Mesenchymal stem cell (in vitro differentiated cells and primary cell): ENCODE results near the gene ADAMTSL1.
A peak's percentile ranks its signal among the peaks of the same experiment; 100 is the strongest.

Experiments used
- DNase-seq: peaks from one replicate; pipeline ENCODE4 v3.0.0-alpha.2; 2013
- H2AFZ ChIP-seq: one replicate; pipeline ENCODE4 v1.6.1; 2013; ENCODE audit warnings: low read depth, mild to moderate bottlenecking, control low read depth, inconsistent platforms, low read length, moderate library complexity
- H2AK5ac ChIP-seq: 2 replicates; pipeline ENCODE4 v1.6.1; 2013; ENCODE audit warnings: low read length, moderate library complexity, mild to moderate bottlenecking, inconsistent platforms; ENCODE audit not compliant: severe bottlenecking
- H2BK120ac ChIP-seq: one replicate; pipeline ENCODE4 v1.6.1; 2013; ENCODE audit warnings: low read depth, mild to moderate bottlenecking, inconsistent platforms, low read length, moderate library complexity
- H2BK12ac ChIP-seq, 2 experiments: one replicate each; pipeline ENCODE4 v1.6.1; 2013; ENCODE audit warnings: inconsistent platforms in 2 of 2, low read length in 2 of 2, mild to moderate bottlenecking in 2 of 2, moderate library complexity in 2 of 2, control low read depth in 1 of 2
- H2BK15ac ChIP-seq: one replicate; pipeline ENCODE4 v1.6.1; 2013; ENCODE audit warnings: mild to moderate bottlenecking, low read depth, inconsistent platforms; ENCODE audit not compliant: poor library complexity, severe bottlenecking
- H2BK5ac ChIP-seq: 2 replicates; pipeline ENCODE4 v1.6.1; 2013; ENCODE audit warnings: low read depth, mild to moderate bottlenecking, low read length, control low read depth, inconsistent platforms; ENCODE audit not compliant: poor library complexity, severe bottlenecking
- H3K14ac ChIP-seq, 2 experiments: one replicate each; pipeline ENCODE4 v1.6.1; 2013; ENCODE audit warnings: inconsistent platforms in 2 of 2, low read length in 2 of 2, control low read depth in 1 of 2, mild to moderate bottlenecking in 1 of 2, moderate library complexity in 1 of 2
- H3K18ac ChIP-seq, 2 experiments: one replicate each; pipeline ENCODE4 v1.6.1; 2013; ENCODE audit warnings: inconsistent platforms in 2 of 2, low read length in 2 of 2, control low read depth in 1 of 2, low read depth in 1 of 2, mild to moderate bottlenecking in 1 of 2
- H3K23ac ChIP-seq, 2 experiments: one replicate each; pipeline ENCODE4 v1.6.1; 2013; ENCODE audit warnings: inconsistent platforms in 2 of 2, low read length in 2 of 2, mild to moderate bottlenecking in 2 of 2, moderate library complexity in 2 of 2, control low read depth in 1 of 2
- H3K27ac ChIP-seq: 2 replicates; pipeline ENCODE4 v1.5.1; 2013; ENCODE audit warnings: mild to moderate bottlenecking, moderate library complexity, low read length, control low read depth, inconsistent platforms; ENCODE audit not compliant: poor library complexity, severe bottlenecking
- H3K27me3 ChIP-seq, 2 experiments: 2 replicates each; pipeline versions ENCODE4 v1.6.1 to v1.7.0; 2013; ENCODE audit warnings: low read length in 2 of 2, mild to moderate bottlenecking in 2 of 2, moderate library complexity in 2 of 2, control low read depth in 1 of 2, inconsistent platforms in 1 of 2; ENCODE audit not compliant: control insufficient read depth in 1 of 2, insufficient read depth in 1 of 2
- H3K36me3 ChIP-seq, 2 experiments: 2 replicates each; pipeline versions ENCODE4 v1.6.1 to v1.7.0; 2013; ENCODE audit warnings: low read length in 2 of 2, control low read depth in 1 of 2, inconsistent platforms in 1 of 2, low read depth in 1 of 2, mild to moderate bottlenecking in 1 of 2; ENCODE audit not compliant: insufficient read depth in 2 of 2, control insufficient read depth in 1 of 2
- H3K4ac ChIP-seq, 2 experiments: one replicate each; pipeline ENCODE4 v1.6.1; 2013; ENCODE audit warnings: inconsistent platforms in 2 of 2, low read length in 2 of 2, mild to moderate bottlenecking in 2 of 2, moderate library complexity in 2 of 2, control low read depth in 1 of 2, low read depth in 1 of 2
- H3K4me1 ChIP-seq: 2 replicates; pipeline ENCODE4 v1.6.1; 2013; ENCODE audit warnings: low read depth, low read length, control low read depth; ENCODE audit not compliant: control insufficient read depth, insufficient read depth
- H3K4me2 ChIP-seq: 2 replicates; pipeline ENCODE4 v1.6.1; 2013; ENCODE audit warnings: low read length, mild to moderate bottlenecking, inconsistent platforms; ENCODE audit not compliant: poor library complexity, severe bottlenecking
- H3K4me3 ChIP-seq, 2 experiments: 2 replicates each; pipeline versions ENCODE4 v1.5.1 to v1.7.0; 2013; ENCODE audit warnings: low read length in 2 of 2, mild to moderate bottlenecking in 2 of 2, control low read depth in 1 of 2, low read depth in 1 of 2; ENCODE audit not compliant: insufficient read depth in 1 of 2
- H3K79me1 ChIP-seq: replicated peaks from 2 replicates; pipeline ENCODE4 v1.6.1; 2013; ENCODE audit warnings: mild to moderate bottlenecking, control low read depth, low read length, inconsistent platforms; ENCODE audit not compliant: poor library complexity, severe bottlenecking
- H3K9ac ChIP-seq: 2 replicates; pipeline ENCODE4 v1.7.0; 2013; ENCODE audit warnings: mild to moderate bottlenecking, low read length, moderate library complexity
- H3K9me3 ChIP-seq: 2 replicates; pipeline ENCODE4 v1.7.0; 2013; ENCODE audit warnings: mild to moderate bottlenecking, low read length; ENCODE audit not compliant: control insufficient read depth
- H4K8ac ChIP-seq: one replicate; pipeline ENCODE4 v1.6.1; 2013; ENCODE audit warnings: inconsistent platforms, mild to moderate bottlenecking, low read length, moderate library complexity
- H4K91ac ChIP-seq: one replicate; pipeline ENCODE4 v1.6.1; 2013; ENCODE audit warnings: mild to moderate bottlenecking, low read length, inconsistent platforms
- WGBS: methylation state at CpG from one replicate; pipeline ENCODE4 v1.1.7; 2013; ENCODE audit warnings: mixed read lengths; 5-methylcytosine and 5-hydroxymethylcytosine counted together

ADAMTSL1 gene

GRCh38 chr9:18531136-18532065 lies 57.4 kb downstream of the ADAMTSL1 start:
- H3K27me3 ChIP-seq, result no peaks in the 10 kb centered on the region

GRCh38 chr9:18534611-18535010 lies 60.7 kb downstream of the ADAMTSL1 start:
- no peak for DNase-seq
- Histone ChIP-seq H3K14ac (no peak overlapping the region), H3K27me3 (no peaks in the 10 kb centered on the region), H2AFZ (no peak overlapping the region), H3K36me3 (peaks cover 4 to 84% of the 10 kb centered on the region in 2 experiments), H3K9ac (no peak overlapping the region), H2BK12ac (no peak overlapping the region), H4K8ac (no peak overlapping the region), H3K4ac (no peak overlapping the region), H2BK120ac (no peak overlapping the region), H3K18ac (no peak overlapping the region), H3K79me1 (no peaks in the 10 kb centered on the region), H3K4me1 (no peaks in the 10 kb centered on the region), H3K9me3 (peaks cover 38% of the 10 kb centered on the region), H2BK15ac (no peak overlapping the region), H2BK5ac (no peak overlapping the region), H4K91ac (no peak overlapping the region), H3K27ac (no peak overlapping the region), H2AK5ac (no peak overlapping the region), H3K23ac (no peak overlapping the region), H3K4me2 (no peak overlapping the region), H3K4me3 (peak overlapping the region in 1 of 2 experiments; percentile 50)
- 90% methylated on average over 2 of the region's 2 CpGs for WGBS

More at GRCh38 chr9:18531136-18532065, 57.4 kb downstream of the ADAMTSL1 start:
- 81% methylated on average over 5 of the region's 7 CpGs for WGBS
- Histone ChIP-seq H3K9me3 (peaks cover 36% of the 10 kb centered on the region), H3K4ac (no peak overlapping the region), H4K91ac (no peak overlapping the region), H3K4me3 (no peak overlapping the region), H3K9ac (no peak overlapping the region), H3K14ac (no peak overlapping the region), H2AK5ac (no peak overlapping the region), H3K79me1 (peaks cover 7% of the 10 kb centered on the region), H3K23ac (no peak overlapping the region), H4K8ac (no peak overlapping the region), H3K18ac (no peak overlapping the region), H3K4me1 (no peaks in the 10 kb centered on the region), H2BK120ac (no peak overlapping the region), H3K36me3 (peaks cover 4 to 59% of the 10 kb centered on the region in 2 experiments), H3K27ac (no peak overlapping the region), H3K4me2 (no peak overlapping the region), H2BK12ac (no peak overlapping the region), H2AFZ (no peak overlapping the region), H2BK15ac (no peak overlapping the region), H2BK5ac (no peak overlapping the region)
- DNase-seq, result no peak

GRCh38 chr9:18536554-18536953 lies 62.6 kb downstream of the ADAMTSL1 start:
- no peak overlapping the region for H3K23ac ChIP-seq
- no peak overlapping the region for H2BK120ac ChIP-seq
- H3K4ac ChIP-seq, result no peak overlapping the region
- H3K14ac ChIP-seq, result no peak overlapping the region
- H4K8ac ChIP-seq, result no peak overlapping the region
- no peak overlapping the region for H3K4me2 ChIP-seq
- H3K18ac ChIP-seq, result no peak overlapping the region
- H2BK15ac ChIP-seq, result no peak overlapping the region
- peaks cover 4 to 85% of the 10 kb centered on the region in 2 experiments for H3K36me3 ChIP-seq
- DNase-seq, result no peak
- H3K27me3 ChIP-seq, result no peaks in the 10 kb centered on the region
- no peak overlapping the region for H2AFZ ChIP-seq
- H2AK5ac ChIP-seq, result no peak overlapping the region
- no peak overlapping the region for H3K27ac ChIP-seq
- no peak overlapping the region for H3K9ac ChIP-seq
- peaks cover 38% of the 10 kb centered on the region for H3K9me3 ChIP-seq
- no peak overlapping the region for H2BK12ac ChIP-seq
- H4K91ac ChIP-seq, result no peak overlapping the region
- no peaks in the 10 kb centered on the region for H3K4me1 ChIP-seq
- H3K79me1 ChIP-seq, result peaks cover 2% of the 10 kb centered on the region
- H3K4me3 ChIP-seq, result no peak overlapping the region
- H2BK5ac ChIP-seq, result no peak overlapping the region

- Histone ChIP-seq H3K27me3 (no peaks in the 10 kb centered on the region), H4K8ac (no peak overlapping the region), H3K27ac (no peak overlapping the region), H3K18ac (no peak overlapping the region), H2BK12ac (no peak overlapping the region), H3K23ac (no peak overlapping the region), H3K9ac (no peak overlapping the region), H2BK5ac (no peak overlapping the region), H2BK15ac (no peak overlapping the region), H3K14ac (no peak overlapping the region), H2BK120ac (no peak overlapping the region), H3K36me3 (peaks cover 4 to 78% of the 10 kb centered on the region in 2 experiments), H3K4ac (no peak overlapping the region), H3K4me3 (no peak overlapping the region), H3K9me3 (peaks cover 26% of the 10 kb centered on the region), H2AK5ac (no peak overlapping the region), H3K79me1 (peaks cover 2% of the 10 kb centered on the region), H3K4me2 (no peak overlapping the region), H3K4me1 (peaks cover 1% of the 10 kb centered on the region), H2AFZ (no peak overlapping the region), H4K91ac (no peak overlapping the region)
- DNase-seq, result no peak
- WGBS, result 81% methylated on average over 4 of the region's 5 CpGs
Observed at GRCh38 chr9:18539203-18539693, 65.3 kb downstream of the ADAMTSL1 start.
